HG02870 (cell line): ENCODE data around the gene ADARB2.
"Not testable (repeated sequence)": the region's sequence is repeated elsewhere in the genome, so short reads cannot be mapped to it uniquely, and the experiment has no call there.

Experiments
- ATAC-seq: cut with Tn5 transposase; IDR thresholded peaks from one replicate; pipeline ENCODE4 v1.9.1; 2021; ENCODE audit warnings: mild to moderate bottlenecking, moderate library complexity; ENCODE audit not compliant: unreplicated experiment

ADARB2 gene

GRCh38 chr10:1171586-1171985, 565.7 kb downstream of the ADARB2 start:
- ATAC-seq: no peak

- ATAC-seq: no peak
Measured at GRCh38 chr10:1171182-1171581, 566.1 kb downstream of the ADARB2 start.

- no peak for ATAC-seq
Measured at GRCh38 chr10:1170867-1171180, 566.5 kb downstream of the ADARB2 start.

GRCh38 chr10:1169981-1170866, 567.1 kb downstream of the ADARB2 start:
- no peak for ATAC-seq

DNA sequence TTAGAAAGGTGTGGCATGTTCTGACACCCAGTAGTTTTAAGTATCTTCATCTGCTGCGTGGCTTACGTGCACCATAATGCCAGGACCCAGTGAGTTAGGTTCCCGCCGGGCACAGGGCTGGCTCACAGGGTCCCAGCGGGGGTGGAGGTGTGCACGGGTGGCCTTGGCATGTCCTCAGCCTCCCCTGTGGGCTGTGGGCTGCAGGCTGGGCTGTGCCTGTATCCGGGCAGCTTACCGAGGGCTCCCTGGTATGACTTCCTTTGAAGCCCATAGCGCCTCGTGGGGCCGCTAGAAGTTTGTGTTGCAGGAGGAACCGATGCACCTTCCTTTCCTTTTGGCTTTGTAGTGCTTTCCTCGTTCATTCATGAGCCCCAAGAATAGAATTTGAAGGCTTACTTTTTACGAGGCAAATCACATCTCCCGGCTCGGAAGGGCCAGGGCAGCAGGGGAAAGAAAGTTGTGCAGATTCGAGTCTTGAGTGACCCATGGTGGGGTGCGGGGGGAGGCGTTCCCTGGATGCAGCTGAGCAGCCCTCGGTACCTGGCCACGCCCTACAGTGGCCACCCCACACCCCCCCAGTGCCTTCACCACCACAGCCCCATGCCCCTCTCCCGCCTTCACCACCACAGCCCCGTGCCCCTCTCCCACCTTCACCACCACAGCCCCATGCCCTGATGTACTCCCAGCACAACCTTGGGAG, 568.0 kb downstream of the ADARB2 start:
- no peak for ATAC-seq

DNA sequence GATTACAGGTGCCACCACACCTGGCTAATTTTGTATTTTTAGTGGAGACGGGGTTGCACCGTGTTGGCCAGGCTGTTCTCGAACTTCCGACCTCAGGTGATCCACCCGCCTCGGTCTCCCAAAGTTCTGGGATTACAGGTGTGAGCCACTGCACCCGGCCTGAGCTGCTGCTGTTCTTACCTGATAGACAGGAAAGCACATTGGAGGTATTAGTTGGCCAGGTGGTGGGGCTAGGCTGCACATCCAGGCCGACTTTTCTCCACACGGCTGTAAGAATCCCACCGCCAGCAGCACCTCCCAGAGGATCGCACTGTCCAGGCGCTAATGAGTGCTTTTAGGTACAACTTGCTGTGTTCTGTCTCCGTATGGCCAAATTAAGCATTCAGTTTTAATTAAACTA, 568.6 kb downstream of the ADARB2 start:
- no peak for ATAC-seq

- ATAC-seq: no peak
Measured at GRCh38 chr10:1166828-1167275, 570.5 kb downstream of the ADARB2 start.

- ATAC-seq: no peak
Measured at GRCh38 chr10:1166101-1166827, 571.1 kb downstream of the ADARB2 start.

GRCh38 chr10:1163831-1164230, 573.5 kb downstream of the ADARB2 start:
- no peak for ATAC-seq

DNA sequence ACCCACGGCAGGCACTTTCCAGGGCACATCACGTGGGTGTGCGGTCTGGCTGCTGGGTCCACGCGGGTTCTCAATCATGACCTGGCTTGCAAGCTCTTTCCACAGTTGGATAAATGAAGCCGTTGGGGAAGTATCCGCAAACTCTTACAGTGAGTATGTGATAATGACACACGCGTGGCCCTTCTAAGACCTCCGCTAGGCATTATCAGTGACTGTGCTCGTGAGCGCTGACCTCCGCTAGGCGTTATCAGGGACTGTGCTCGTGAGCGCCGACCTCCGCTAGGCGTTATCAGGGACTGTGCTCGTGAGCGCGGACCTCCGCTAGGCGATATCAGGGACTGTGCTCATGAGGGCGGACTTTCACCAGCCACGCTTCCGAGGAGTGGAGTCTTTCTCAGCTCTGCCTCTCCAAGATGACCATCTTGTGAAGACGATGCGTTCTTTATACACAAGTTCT, 574.1 kb downstream of the ADARB2 start:
- no peak for ATAC-seq

DNA sequence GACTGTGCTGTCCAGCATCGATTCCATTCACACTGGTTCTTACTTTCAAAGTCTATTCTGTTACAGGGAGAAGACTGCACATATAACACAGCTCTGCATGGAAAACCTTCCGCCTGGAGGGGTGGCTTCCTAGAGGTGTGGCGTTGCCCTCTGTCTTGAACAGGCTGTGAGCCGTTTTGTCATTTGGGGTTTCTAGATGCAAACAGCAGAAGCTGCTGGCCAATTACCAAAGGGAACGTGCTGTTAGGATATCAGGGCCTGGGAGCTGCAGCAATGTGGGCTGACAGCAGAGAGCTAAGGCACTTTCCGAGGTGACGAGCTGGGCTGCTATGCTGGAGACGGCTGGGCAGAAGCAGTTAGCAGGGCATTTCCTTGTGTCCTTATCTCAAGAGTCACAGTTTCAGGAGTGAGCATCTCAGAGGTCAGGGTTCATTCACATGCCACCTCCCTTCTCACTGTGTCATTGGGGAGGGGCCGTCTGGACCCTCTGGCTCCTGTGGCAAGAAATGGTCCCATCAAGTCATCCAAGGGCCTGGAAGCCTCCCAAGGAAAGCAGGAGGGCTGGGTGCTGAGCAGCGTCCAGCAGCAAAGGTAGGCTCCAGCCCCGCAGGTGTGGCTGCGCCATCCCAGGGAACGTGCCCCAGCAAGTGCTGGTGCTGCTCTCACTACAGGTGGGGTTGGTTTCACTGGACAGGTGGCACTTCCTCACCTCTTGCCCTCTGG, 574.7 kb downstream of the ADARB2 start:
- ATAC-seq: no peak

- peak; percentile 60 for ATAC-seq
Measured at GRCh38 chr10:1161315-1161673, 576.0 kb downstream of the ADARB2 start.

GRCh38 chr10:1160561-1161314, 576.6 kb downstream of the ADARB2 start:
- peak; percentile 22 for ATAC-seq

- no peak for ATAC-seq
Measured at GRCh38 chr10:1159131-1160061, 577.9 kb downstream of the ADARB2 start.

- not testable (repeated sequence) for ATAC-seq
Measured at GRCh38 chr10:1158536-1158935, 578.8 kb downstream of the ADARB2 start.

DNA sequence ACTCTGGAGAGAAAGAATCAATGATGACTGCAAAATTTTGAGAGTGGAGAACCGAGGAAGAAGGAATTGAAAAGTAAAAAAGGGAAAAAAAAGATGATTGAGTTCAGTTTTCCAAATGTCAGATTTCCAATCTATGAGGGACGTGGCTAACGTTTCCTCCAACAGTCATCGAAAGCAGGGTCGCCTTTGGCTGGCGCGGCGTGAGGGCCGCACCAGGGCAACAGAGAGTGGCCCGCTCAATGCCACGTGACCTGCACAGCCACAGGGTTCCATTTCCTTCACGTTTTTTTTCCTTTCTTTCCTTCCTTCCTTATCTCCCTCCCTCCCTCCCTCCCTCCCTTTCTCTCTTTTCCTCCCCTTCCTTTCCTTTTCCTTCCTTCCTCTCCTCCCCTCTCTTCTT, 579.3 kb downstream of the ADARB2 start:
- ATAC-seq: no peak

DNA sequence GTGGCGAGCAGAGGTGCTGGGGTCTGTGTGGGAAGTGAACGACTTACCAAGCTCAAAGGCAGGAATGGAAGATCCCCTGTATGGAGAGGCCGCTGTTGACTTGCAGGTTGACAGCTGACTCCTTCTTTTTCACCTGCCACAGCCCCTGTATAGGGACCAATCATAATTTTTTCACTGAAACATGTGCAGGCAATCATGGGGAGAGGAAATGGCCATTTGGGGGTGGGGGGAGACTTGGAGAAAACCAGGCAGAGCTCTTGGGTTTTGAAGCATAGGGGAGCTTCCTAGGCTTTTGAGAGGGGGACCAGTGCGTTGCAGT, 579.8 kb downstream of the ADARB2 start:
- ATAC-seq: no peak

GRCh38 chr10:1156921-1157614, 580.3 kb downstream of the ADARB2 start:
- no peak for ATAC-seq

DNA sequence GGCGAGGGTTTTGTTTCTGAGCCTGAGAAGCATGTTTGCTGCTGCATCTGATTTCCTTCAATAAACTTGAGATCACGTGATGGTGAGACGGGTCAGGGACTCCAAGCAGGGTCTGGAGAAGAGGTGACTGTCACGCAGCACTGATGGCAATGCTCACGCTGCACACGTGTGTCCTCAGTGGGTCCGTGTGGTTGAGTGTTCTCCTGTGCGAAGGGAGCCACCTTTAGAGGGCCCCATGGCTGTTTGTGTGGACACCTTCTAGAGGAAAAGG, 580.8 kb downstream of the ADARB2 start:
- no peak for ATAC-seq
